Activated CD8-positive, alpha-beta T cell treated with anti-CD3 and anti-CD28 coated beads for 36 hours (primary cell): Measurements from ENCODE around the gene HDAC8. TPM values are rescaled to one million over a fixed set of nuclear protein-coding genes. Genes with fewer than 3 reads are reported as not detected.

ENCODE experiments used
- ATAC-seq: fragments of 200-7000 bp; cut with Tn5 transposase; one replicate; pipeline ENCODE4 v1.10.0; 2021; ENCODE audit warnings: mild to moderate bottlenecking, moderate library complexity
- CTCF ChIA-PET: fragments of 350-600 bp; sonication (Branson Sonifier 250); formaldehyde crosslinking; loops from one replicate; lab custom pipeline; 2021; ENCODE audit warnings: antibody characterized with exemption; lab: Charles Lee
- POLR2A ChIA-PET: fragments of 350-600 bp; sonication (Branson Sonifier 250); formaldehyde crosslinking; loops from one replicate; lab custom pipeline; 2021; ENCODE audit warnings: antibody characterized with exemption; lab: Charles Lee
- DNase-seq: peaks from one replicate; pipeline ENCODE4 v3.0.0-alpha.2; 2020
- H3K27ac Mint-ChIP-seq: one replicate; pipeline ENCODE4 v1.8.0; 2021; ENCODE audit warnings: mild to moderate bottlenecking, mixed read lengths
- H3K27me3 Mint-ChIP-seq: one replicate; pipeline ENCODE4 v1.8.0; 2021; ENCODE audit warnings: mixed read lengths
- H3K36me3 Mint-ChIP-seq: one replicate; pipeline ENCODE4 v1.8.0; 2021; ENCODE audit warnings: low read depth, mixed read lengths
- H3K4me1 Mint-ChIP-seq: one replicate; pipeline ENCODE4 v1.8.0; 2021; ENCODE audit warnings: low read depth, mixed read lengths
- H3K4me3 Mint-ChIP-seq: one replicate; pipeline ENCODE4 v1.8.0; 2021; ENCODE audit warnings: mild to moderate bottlenecking, moderate library complexity, mixed read lengths
- H3K9me3 Mint-ChIP-seq: one replicate; pipeline ENCODE4 v1.8.0; 2021; ENCODE audit warnings: mixed read lengths
- CTCF ChIP-seq: fragments of 200-600 bp; IDR thresholded peaks from one replicate; pipeline ENCODE4 v1.8.0; 2022; ENCODE audit warnings: antibody characterized with exemption, mild to moderate bottlenecking
- intact Hi-C: fragments of 100-400 bp; cut with micrococcal nuclease; formaldehyde crosslinking; loops from one replicate; pipeline ENCODE4 v1.10.0; 2022
- total RNA-seq, 2 experiments: library from RNA; stranded (reverse); gene quantifications; one replicate each; pipeline ENCODE4 v1.2.3, GENCODE V29; 2021

HDAC8 gene
- total RNA-seq, 2 experiments from 2014 or later: 14.6 to 17.8 TPM

GRCh38 chrX:72368796-72369195 lies 203.8 kb downstream of the HDAC8 start:
- no peaks in the 10 kb centered on the region for H3K36me3 Mint-ChIP-seq
- no peak overlapping the region for H3K27ac Mint-ChIP-seq
- ChIA-PET POLR2A (no interaction called here), CTCF (no interaction called here)
- H3K9me3 Mint-ChIP-seq: no peaks in the 10 kb centered on the region
- intact Hi-C loops: no loop called here
- no peak for DNase-seq
- ATAC-seq: no peak
- no peak for TF ChIP-seq CTCF
- H3K4me3 Mint-ChIP-seq: no peak overlapping the region
- no peaks in the 10 kb centered on the region for H3K4me1 Mint-ChIP-seq
- H3K27me3 Mint-ChIP-seq: no peaks in the 10 kb centered on the region

- ChIA-PET CTCF (no interaction called here), POLR2A (no interaction called here)
- no peak for ATAC-seq
Measured at GRCh38 chrX:72367516-72367915, 205.1 kb downstream of the HDAC8 start.

GRCh38 chrX:72366701-72367454 lies 205.8 kb downstream of the HDAC8 start:
- CTCF ChIA-PET: no interaction called here
- ATAC-seq: no peak
- H3K36me3 Mint-ChIP-seq: no peaks in the 10 kb centered on the region

More at GRCh38 chrX:72367516-72367915, 205.1 kb downstream of the HDAC8 start:
- no peaks in the 10 kb centered on the region for H3K27me3 Mint-ChIP-seq
- no peak overlapping the region for H3K4me3 Mint-ChIP-seq
- TF ChIP-seq CTCF: no peak
- no peak for DNase-seq
- no peak overlapping the region for H3K27ac Mint-ChIP-seq
- no peaks in the 10 kb centered on the region for H3K9me3 Mint-ChIP-seq
- no peaks in the 10 kb centered on the region for H3K36me3 Mint-ChIP-seq
- no peaks in the 10 kb centered on the region for H3K4me1 Mint-ChIP-seq
- intact Hi-C loops: no loop called here

GRCh38 chrX:72366178-72366577 lies 206.5 kb downstream of the HDAC8 start:
- POLR2A ChIA-PET: no interaction called here
- Mint-ChIP-seq H3K9me3 (no peaks in the 10 kb centered on the region), H3K27ac (no peak overlapping the region), H3K36me3 (no peaks in the 10 kb centered on the region), H3K4me3 (no peak overlapping the region), H3K4me1 (no peaks in the 10 kb centered on the region), H3K27me3 (no peaks in the 10 kb centered on the region)
- CTCF ChIA-PET: no interaction called here
- ATAC-seq (no peak), DNase-seq (no peak)
- intact Hi-C loops: no loop called here
- no peak for TF ChIP-seq CTCF

More at GRCh38 chrX:72366701-72367454, 205.8 kb downstream of the HDAC8 start:
- no peak for TF ChIP-seq CTCF
- Mint-ChIP-seq H3K27me3 (no peaks in the 10 kb centered on the region), H3K27ac (no peak overlapping the region), H3K4me1 (no peaks in the 10 kb centered on the region), H3K9me3 (no peaks in the 10 kb centered on the region), H3K4me3 (no peak overlapping the region)
- POLR2A ChIA-PET: no interaction called here
- DNase-seq: no peak
- intact Hi-C loops: no loop called here

GRCh38 chrX:72365126-72365525 lies 207.5 kb downstream of the HDAC8 start:
- ATAC-seq (no peak), DNase-seq (no peak)
- no peak for TF ChIP-seq CTCF
- H3K4me1 Mint-ChIP-seq: no peaks in the 10 kb centered on the region
- no peaks in the 10 kb centered on the region for H3K9me3 Mint-ChIP-seq
- no peak overlapping the region for H3K27ac Mint-ChIP-seq
- ChIA-PET POLR2A (no interaction called here), CTCF (no interaction called here)
- H3K27me3 Mint-ChIP-seq: no peaks in the 10 kb centered on the region
- H3K36me3 Mint-ChIP-seq: no peaks in the 10 kb centered on the region
- H3K4me3 Mint-ChIP-seq: no peak overlapping the region
- intact Hi-C loops: no loop called here
